ENCODE measurements around the gene AKAP6. TPM values are rescaled to one million over a fixed set of nuclear protein-coding genes. Genes with fewer than 3 reads are reported as not detected.

AKAP6 gene
- total RNA-seq, 4 donors from 2014 or later: 4.1 to 34.4 (median 15.3) TPM

DNA sequence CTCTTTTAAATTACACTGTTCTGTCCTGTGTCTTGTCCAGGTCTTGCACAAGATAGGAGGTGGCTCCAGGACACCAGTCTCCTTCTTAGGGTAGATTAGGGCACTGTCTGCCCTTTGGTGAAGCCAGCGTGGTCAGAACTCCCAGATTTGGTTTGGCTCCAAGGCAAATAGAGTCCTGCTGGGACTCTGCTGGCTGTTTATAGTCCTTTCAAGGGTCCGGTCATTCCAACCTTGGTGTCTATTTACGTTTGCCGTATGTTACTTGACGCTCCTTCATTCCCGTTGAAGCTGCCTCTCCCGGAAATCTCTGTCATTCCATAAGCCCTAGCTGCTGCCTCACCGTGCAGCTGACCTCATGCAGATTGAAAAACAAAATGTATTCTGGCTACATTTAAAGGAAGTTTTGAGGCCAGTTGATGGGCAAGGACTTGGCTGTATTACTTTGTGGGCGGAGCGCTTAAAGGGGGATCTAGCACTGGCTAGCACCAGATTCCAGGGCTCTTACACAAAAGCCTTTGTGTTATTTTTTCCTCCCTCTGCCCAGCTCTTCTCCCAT lies 180.6 kb downstream of the AKAP6 start:
- Histone ChIP-seq H3K27me3 (no peaks in the 10 kb centered on the region), H3K4me3 (no peak overlapping the region), H3K4me1 (no peaks in the 10 kb centered on the region), H3K27ac (peak overlapping the region; percentile 57 to 67), H3K36me3 (no peaks in the 10 kb centered on the region), H3K9me3 (no peaks in the 10 kb centered on the region)
- TF ChIP-seq, protein P1, sequence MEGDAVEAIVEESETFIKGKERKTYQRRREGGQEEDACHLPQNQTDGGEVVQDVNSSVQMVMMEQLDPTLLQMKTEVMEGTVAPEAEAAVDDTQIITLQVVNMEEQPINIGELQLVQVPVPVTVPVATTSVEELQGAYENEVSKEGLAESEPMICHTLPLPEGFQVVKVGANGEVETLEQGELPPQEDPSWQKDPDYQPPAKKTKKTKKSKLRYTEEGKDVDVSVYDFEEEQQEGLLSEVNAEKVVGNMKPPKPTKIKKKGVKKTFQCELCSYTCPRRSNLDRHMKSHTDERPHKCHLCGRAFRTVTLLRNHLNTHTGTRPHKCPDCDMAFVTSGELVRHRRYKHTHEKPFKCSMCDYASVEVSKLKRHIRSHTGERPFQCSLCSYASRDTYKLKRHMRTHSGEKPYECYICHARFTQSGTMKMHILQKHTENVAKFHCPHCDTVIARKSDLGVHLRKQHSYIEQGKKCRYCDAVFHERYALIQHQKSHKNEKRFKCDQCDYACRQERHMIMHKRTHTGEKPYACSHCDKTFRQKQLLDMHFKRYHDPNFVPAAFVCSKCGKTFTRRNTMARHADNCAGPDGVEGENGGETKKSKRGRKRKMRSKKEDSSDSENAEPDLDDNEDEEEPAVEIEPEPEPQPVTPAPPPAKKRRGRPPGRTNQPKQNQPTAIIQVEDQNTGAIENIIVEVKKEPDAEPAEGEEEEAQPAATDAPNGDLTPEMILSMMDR (IDR thresholded peaks at IDR 0.05): no peak
- no peak for TF ChIP-seq POLR2A (IDR thresholded peaks at IDR 0.05)
- DNase-seq: peak; percentile 25 to 42
- intact Hi-C loops (cut with DNase I; ENCODE audit: low total_unique reads): no loop called here

DNA sequence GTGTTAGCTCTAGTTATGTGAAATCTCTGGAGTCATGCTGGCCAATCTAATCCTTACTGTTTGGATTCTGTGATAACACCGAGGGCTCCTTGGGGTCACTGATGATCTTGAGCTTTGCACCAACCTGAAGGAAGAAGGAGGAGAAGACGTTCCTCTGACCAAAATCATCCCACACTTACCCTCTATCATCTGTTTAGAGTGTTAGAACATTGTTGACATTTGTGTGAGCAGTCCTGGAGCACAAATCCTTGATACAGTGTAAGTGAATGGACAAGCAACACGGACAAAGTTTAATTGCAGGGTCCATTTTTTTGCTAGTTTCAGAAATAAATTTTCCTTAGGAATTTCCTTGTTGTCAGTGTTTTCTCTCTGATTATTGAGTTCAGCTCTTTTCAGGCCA lies 181.7 kb downstream of the AKAP6 start:
- Histone ChIP-seq H3K4me1 (no peaks in the 10 kb centered on the region), H3K9me3 (no peaks in the 10 kb centered on the region), H3K4me3 (no peak overlapping the region), H3K36me3 (no peaks in the 10 kb centered on the region), H3K27me3 (no peaks in the 10 kb centered on the region), H3K27ac (peak overlapping the region in 1 of 2 donors; percentile 57)
- intact Hi-C loops (cut with DNase I; ENCODE audit: low total_unique reads): no loop called here
- TF ChIP-seq, protein P1 (IDR thresholded peaks at IDR 0.05): no peak
- no peak for TF ChIP-seq POLR2A (IDR thresholded peaks at IDR 0.05)
- DNase-seq: no peak

DNA sequence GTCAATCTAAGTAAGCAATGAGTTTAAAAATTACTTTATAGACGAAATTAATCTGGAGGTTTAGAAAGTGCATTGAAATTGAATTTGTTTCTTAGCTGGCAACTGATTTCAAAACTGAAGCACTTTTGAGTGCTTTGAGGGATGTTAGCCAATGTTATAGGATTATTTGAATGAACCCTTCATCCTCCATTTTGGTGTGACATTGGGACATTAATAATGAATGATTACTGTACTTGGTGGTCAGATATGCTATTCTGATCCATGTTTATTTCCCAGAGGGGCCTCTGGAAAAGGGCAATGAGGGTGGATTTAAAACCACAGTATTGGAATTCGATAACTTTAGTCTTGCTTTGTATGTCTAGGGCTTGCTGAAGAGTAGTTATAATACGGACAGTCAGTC lies 183.2 kb downstream of the AKAP6 start:
- no peak for TF ChIP-seq POLR2A (IDR thresholded peaks at IDR 0.05)
- TF ChIP-seq, protein P1 (IDR thresholded peaks at IDR 0.05): no peak
- Histone ChIP-seq H3K9me3 (no peaks in the 10 kb centered on the region), H3K27ac (no peak overlapping the region), H3K4me1 (no peaks in the 10 kb centered on the region), H3K27me3 (no peaks in the 10 kb centered on the region), H3K36me3 (no peaks in the 10 kb centered on the region), H3K4me3 (no peak overlapping the region)
- intact Hi-C loops (cut with DNase I; ENCODE audit: low total_unique reads): no loop called here
- no peak for DNase-seq

DNA sequence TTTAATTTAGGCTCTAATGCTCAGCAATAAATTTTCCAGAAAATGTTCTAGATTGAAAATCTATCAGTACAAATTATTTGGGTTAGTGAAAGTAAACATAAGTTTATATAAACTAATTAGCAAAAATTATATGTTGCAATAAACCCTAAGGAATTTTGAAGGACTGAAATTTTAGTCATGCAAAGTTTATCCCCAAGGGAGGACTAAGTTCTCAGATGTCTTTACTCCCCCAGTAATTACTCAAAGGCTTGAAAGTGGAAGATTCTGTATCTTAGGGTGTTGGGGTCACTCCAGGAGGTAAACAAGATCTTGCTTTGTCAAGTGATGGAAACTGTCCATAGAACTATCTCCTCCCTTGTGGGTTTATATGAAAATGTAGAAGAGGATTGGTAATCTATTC lies 183.7 kb downstream of the AKAP6 start:
- intact Hi-C loops (cut with DNase I; ENCODE audit: low total_unique reads): no loop called here
- no peaks in the 10 kb centered on the region for H3K4me1 ChIP-seq
- no peaks in the 10 kb centered on the region for H3K9me3 ChIP-seq
- no peak overlapping the region for H3K27ac ChIP-seq
- TF ChIP-seq POLR2A (IDR thresholded peaks at IDR 0.05): no peak
- TF ChIP-seq, protein P1 (IDR thresholded peaks at IDR 0.05): no peak
- no peaks in the 10 kb centered on the region for H3K36me3 ChIP-seq
- no peaks in the 10 kb centered on the region for H3K27me3 ChIP-seq
- no peak for DNase-seq
- H3K4me3 ChIP-seq: no peak overlapping the region

- no peak for DNase-seq
- no peaks in the 10 kb centered on the region for H3K36me3 ChIP-seq
- intact Hi-C loops (cut with DNase I; ENCODE audit: low total_unique reads): no loop called here
- no peak overlapping the region for H3K27ac ChIP-seq
- no peak overlapping the region for H3K4me3 ChIP-seq
- no peaks in the 10 kb centered on the region for H3K4me1 ChIP-seq
- no peaks in the 10 kb centered on the region for H3K27me3 ChIP-seq
- TF ChIP-seq, protein P1 (IDR thresholded peaks at IDR 0.05): peak; percentile 20 to 38 (median 25)
- TF ChIP-seq POLR2A (IDR thresholded peaks at IDR 0.05): no peak
- no peaks in the 10 kb centered on the region for H3K9me3 ChIP-seq
Observed at GRCh38 chr14:32513571-32514009, 184.5 kb downstream of the AKAP6 start.
